Cardiac fibroblast (primary cell): ENCODE measurements around the gene ZNF14.
"Not testable (repeated sequence)": the region's sequence is repeated elsewhere in the genome, so short reads cannot be mapped to it uniquely, and the experiment has no call there.

Experiments used
- DNase-seq, 2 donors: peaks; one replicate each; pipeline versions ENCODE4 v3.0.0 to v3.0.0-alpha.2; 2010; ENCODE audit warnings: low read depth in 2 of 2
- H3K4me3 ChIP-seq, 2 donors: replicated peaks in 1 of 2; 1 replicate in 1 of 2; 2 replicates in 1 of 2; pipeline ENCODE4 v1.5.1; 2011; ENCODE audit warnings: low read depth in 2 of 2, low read length in 2 of 2, mild to moderate bottlenecking in 2 of 2, moderate library complexity in 1 of 2
- CTCF ChIP-seq: IDR thresholded peaks from one replicate; pipeline ENCODE4 v1.5.1; 2011; ENCODE audit warnings: low read depth, mild to moderate bottlenecking, low read length, inconsistent platforms

Gene ZNF14

GRCh38 chr19:19686580-19686979 is 46.3 kb downstream of the ZNF14 start:
- no peak overlapping the region for H3K4me3 ChIP-seq
- no peak for TF ChIP-seq CTCF

GRCh38 chr19:19686119-19686518 is 46.8 kb downstream of the ZNF14 start:
- H3K4me3 ChIP-seq, result not testable (repeated sequence)

More at GRCh38 chr19:19686580-19686979, 46.3 kb downstream of the ZNF14 start:
- no peak for DNase-seq

GRCh38 chr19:19679176-19680073 is 53.5 kb downstream of the ZNF14 start:
- no peak for TF ChIP-seq CTCF
- H3K4me3 ChIP-seq, result no peak overlapping the region
- no peak for DNase-seq

More at GRCh38 chr19:19686119-19686518, 46.8 kb downstream of the ZNF14 start:
- not testable (repeated sequence) for DNase-seq

- DNase-seq, result no peak
- no peak overlapping the region for H3K4me3 ChIP-seq
- TF ChIP-seq CTCF, result no peak
Measured at GRCh38 chr19:19677579-19677978, 55.3 kb downstream of the ZNF14 start.

GRCh38 chr19:19674315-19674714 is 58.6 kb downstream of the ZNF14 start:
- no peak for DNase-seq
- no peak for TF ChIP-seq CTCF
- no peak overlapping the region for H3K4me3 ChIP-seq

GRCh38 chr19:19672816-19673215 is 60.1 kb downstream of the ZNF14 start:
- TF ChIP-seq CTCF, result no peak
- DNase-seq, result peak in 1 of 2 donors; percentile 17

GRCh38 chr19:19670070-19670551 is 62.8 kb downstream of the ZNF14 start:
- DNase-seq, result no peak
- peak overlapping the region in 1 of 2 donors; percentile 70 for H3K4me3 ChIP-seq
- no peak for TF ChIP-seq CTCF

More at GRCh38 chr19:19672816-19673215, 60.1 kb downstream of the ZNF14 start:
- H3K4me3 ChIP-seq, result no peak overlapping the region
